HUES6 (cell line): Measurements from ENCODE around the gene TNFRSF11A.

Experiments used
- H3K27ac ChIP-seq: 2 replicates; pipeline ENCODE4 v1.7.0; 2013; ENCODE audit warnings: low read depth, mild to moderate bottlenecking, low read length, inconsistent platforms
- H3K27me3 ChIP-seq: 2 replicates; pipeline ENCODE4 v1.6.1; 2013; ENCODE audit warnings: low read length; ENCODE audit not compliant: control insufficient read depth, insufficient read depth
- H3K36me3 ChIP-seq: 2 replicates; pipeline ENCODE4 v1.6.1; 2013; ENCODE audit warnings: low read length; ENCODE audit not compliant: control insufficient read depth, insufficient read depth
- H3K4me1 ChIP-seq: 2 replicates; pipeline ENCODE4 v1.6.1; 2013; ENCODE audit warnings: low read length; ENCODE audit not compliant: control insufficient read depth, insufficient read depth
- H3K4me3 ChIP-seq: 2 replicates; pipeline ENCODE4 v1.5.1; 2013; ENCODE audit warnings: low read depth, low read length
- H3K9ac ChIP-seq: one replicate; pipeline ENCODE4 v1.6.1; 2013; ENCODE audit warnings: mild to moderate bottlenecking, low read length
- H3K9me3 ChIP-seq: 2 replicates; pipeline ENCODE4 v1.6.1; 2013; ENCODE audit warnings: low read depth, low read length; ENCODE audit not compliant: control insufficient read depth, insufficient read depth

Gene TNFRSF11A

GRCh38 chr18:62425465-62426190 lies 100.5 kb downstream of the TNFRSF11A start:
- peak overlapping the region; percentile 48 for H3K9ac ChIP-seq
- no peaks in the 10 kb centered on the region for H3K36me3 ChIP-seq
- H3K27ac ChIP-seq: no peak overlapping the region
- 0 out of 2 replicates have a peak, but pooled peaks cover 4% of the 10 kb centered on the region for H3K4me1 ChIP-seq
- peak overlapping the region; percentile 58 for H3K4me3 ChIP-seq
- H3K27me3 ChIP-seq: no peaks in the 10 kb centered on the region
- peaks cover 12% of the 10 kb centered on the region; the same call in 1 of the 2 replicates for H3K9me3 ChIP-seq

- no peak overlapping the region for H3K9ac ChIP-seq
- peaks cover 12% of the 10 kb centered on the region; the same call in 1 of the 2 replicates for H3K9me3 ChIP-seq
- H3K27ac ChIP-seq: no peak overlapping the region
- H3K4me3 ChIP-seq: no peak overlapping the region
- H3K27me3 ChIP-seq: no peaks in the 10 kb centered on the region
- H3K4me1 ChIP-seq: 0 out of 2 replicates have a peak, but pooled peaks cover 4% of the 10 kb centered on the region
- no peaks in the 10 kb centered on the region for H3K36me3 ChIP-seq
These were observed 101.0 kb downstream of the TNFRSF11A start for GRCh38 chr18:62426191-62426488.

DNA sequence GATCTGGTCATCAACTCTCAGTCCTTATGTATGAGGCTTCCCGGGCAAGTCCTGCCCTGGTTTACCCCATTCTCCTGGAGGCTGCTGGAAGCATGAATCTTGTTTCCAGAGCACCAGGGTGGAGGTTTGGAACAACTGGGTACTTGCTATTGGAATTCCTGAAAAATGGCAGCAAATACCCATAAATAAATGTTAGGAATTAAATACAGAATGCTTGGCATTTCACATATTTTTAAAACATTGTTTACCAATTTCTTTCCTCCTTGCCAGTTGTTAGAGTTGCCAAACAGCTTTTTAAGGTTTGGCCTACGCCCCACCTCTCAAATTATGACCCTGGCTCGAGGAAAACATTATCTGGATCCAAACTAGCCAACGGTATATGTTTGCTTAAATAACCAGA lies 107.1 kb downstream of the TNFRSF11A start:
- no peak overlapping the region for H3K9ac ChIP-seq
- H3K4me3 ChIP-seq: no peak overlapping the region
- peaks cover 1% of the 10 kb centered on the region; the same call in 1 of the 2 replicates for H3K4me1 ChIP-seq
- no peaks in the 10 kb centered on the region for H3K36me3 ChIP-seq
- no peak overlapping the region for H3K27ac ChIP-seq
- peaks cover 12% of the 10 kb centered on the region; the same call in 1 of the 2 replicates for H3K9me3 ChIP-seq
- H3K27me3 ChIP-seq: no peaks in the 10 kb centered on the region

- H3K4me1 ChIP-seq: peaks cover 11% of the 10 kb centered on the region
- H3K36me3 ChIP-seq: no peaks in the 10 kb centered on the region
- H3K9ac ChIP-seq: no peak overlapping the region
- no peak overlapping the region for H3K27ac ChIP-seq
- H3K9me3 ChIP-seq: no peaks in the 10 kb centered on the region
- no peak overlapping the region for H3K4me3 ChIP-seq
- H3K27me3 ChIP-seq: no peaks in the 10 kb centered on the region
These were observed 109.7 kb downstream of the TNFRSF11A start for GRCh38 chr18:62434798-62435197.

DNA sequence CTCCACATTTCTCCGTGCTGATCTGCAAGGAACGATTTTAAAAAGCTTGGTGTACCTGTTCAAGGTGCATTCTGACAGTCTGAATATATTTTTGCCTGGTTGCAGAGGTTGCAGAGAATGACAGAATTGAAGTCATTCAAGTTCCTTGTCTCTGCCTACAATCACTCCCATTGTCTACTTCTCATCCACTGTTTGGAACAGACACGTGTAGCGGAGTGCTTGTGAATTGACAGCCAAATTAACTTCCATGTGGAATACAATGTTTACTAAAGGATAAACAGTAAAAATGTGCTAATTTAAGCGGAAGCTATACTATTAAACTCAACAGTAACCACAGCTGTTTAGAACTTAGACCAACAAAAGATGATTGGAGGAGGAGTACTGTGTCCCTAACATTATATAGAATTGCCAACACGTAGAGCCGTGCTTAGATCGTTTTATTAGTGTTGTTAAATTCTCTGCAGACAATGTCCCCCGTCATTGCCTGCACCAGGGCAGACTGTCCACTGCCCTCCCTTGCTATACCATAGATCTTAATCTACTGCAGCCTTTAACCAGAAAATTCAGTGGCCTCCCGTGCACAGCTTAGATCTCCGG lies 110.4 kb downstream of the TNFRSF11A start:
- H3K36me3 ChIP-seq: no peaks in the 10 kb centered on the region
- no peaks in the 10 kb centered on the region for H3K27me3 ChIP-seq
- H3K27ac ChIP-seq: no peak overlapping the region
- no peak overlapping the region for H3K4me3 ChIP-seq
- no peak overlapping the region for H3K9ac ChIP-seq
- H3K9me3 ChIP-seq: no peaks in the 10 kb centered on the region
- peaks cover 11% of the 10 kb centered on the region for H3K4me1 ChIP-seq

DNA sequence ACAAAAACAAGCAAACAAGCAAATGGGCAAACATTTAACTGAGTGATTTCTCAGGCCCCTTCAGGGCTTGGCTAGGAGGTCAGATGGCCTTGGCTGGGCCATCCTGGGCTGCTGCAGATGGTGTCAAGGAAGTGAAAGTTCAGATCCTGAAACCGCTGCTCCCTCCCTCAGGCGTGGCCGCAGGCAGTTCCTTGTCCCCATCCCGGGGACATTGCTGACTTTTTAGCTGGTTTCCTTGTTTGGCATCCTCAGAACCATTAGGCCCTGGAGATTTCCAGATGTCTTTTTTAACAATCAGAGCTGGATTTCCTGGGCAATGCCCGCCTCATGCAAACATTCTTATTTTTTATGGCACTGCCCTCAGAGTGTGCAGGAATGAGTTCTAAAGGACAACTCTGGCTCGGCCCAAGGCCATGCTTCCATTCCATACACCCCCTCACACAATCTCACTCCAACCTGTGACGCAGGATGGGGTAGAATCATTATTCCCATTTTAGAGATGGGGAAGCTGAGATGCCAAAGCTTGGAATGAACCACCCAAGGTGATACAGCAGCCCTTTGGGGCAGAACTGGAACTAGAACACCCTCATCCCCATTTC lies 111.6 kb downstream of the TNFRSF11A start:
- H3K9ac ChIP-seq: no peak overlapping the region
- no peaks in the 10 kb centered on the region for H3K27me3 ChIP-seq
- no peak overlapping the region for H3K27ac ChIP-seq

GRCh38 chr18:62437235-62438017 lies 112.3 kb downstream of the TNFRSF11A start:
- Histone ChIP-seq H3K4me1 (peaks cover 11% of the 10 kb centered on the region), H3K4me3 (no peak overlapping the region), H3K27ac (no peak overlapping the region), H3K27me3 (no peaks in the 10 kb centered on the region), H3K9ac (no peak overlapping the region), H3K9me3 (no peaks in the 10 kb centered on the region), H3K36me3 (no peaks in the 10 kb centered on the region)

More for the DNA sequence above, 111.6 kb downstream of the TNFRSF11A start:
- H3K36me3 ChIP-seq: no peaks in the 10 kb centered on the region
- H3K4me1 ChIP-seq: peaks cover 11% of the 10 kb centered on the region
- no peaks in the 10 kb centered on the region for H3K9me3 ChIP-seq
- H3K4me3 ChIP-seq: no peak overlapping the region

DNA sequence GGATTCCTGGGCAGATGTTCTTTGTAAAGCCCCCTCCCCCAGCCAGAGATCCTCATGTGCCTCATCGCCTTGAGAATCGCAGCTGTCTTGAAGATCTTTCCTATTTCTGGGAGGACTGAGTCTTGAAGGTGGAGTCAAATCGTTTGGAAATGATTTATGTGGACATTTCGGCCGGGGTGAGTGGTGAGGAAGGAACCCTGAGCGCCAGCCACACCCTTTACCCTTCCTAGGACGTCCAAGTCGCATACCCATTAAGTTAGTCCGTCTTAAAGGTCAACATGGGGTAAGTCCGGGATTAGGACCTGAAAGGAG lies 112.9 kb downstream of the TNFRSF11A start:
- H3K9ac ChIP-seq: no peak overlapping the region
- no peaks in the 10 kb centered on the region for H3K9me3 ChIP-seq
- H3K27me3 ChIP-seq: no peaks in the 10 kb centered on the region
- H3K27ac ChIP-seq: no peak overlapping the region
- no peak overlapping the region for H3K4me3 ChIP-seq
- no peaks in the 10 kb centered on the region for H3K36me3 ChIP-seq
- H3K4me1 ChIP-seq: peaks cover 11% of the 10 kb centered on the region

DNA sequence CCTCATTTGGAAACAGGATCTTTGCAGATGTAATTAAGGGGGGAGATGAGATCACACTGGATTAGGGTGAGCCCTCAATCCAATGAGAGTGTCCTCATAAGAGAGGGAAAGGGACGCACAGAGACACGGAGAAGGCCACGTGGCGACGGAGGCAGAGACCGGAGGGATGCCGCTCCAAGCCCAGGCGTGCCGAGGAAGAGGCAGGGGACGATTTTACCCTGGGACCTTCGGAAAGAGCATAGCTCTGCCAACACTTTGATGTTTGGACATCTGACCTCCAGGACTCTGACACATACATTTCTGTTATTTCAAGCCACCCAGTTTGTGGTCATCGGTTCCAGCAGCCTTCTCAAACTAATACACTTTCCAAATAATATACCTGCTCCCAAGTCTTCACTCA lies 113.3 kb downstream of the TNFRSF11A start:
- Histone ChIP-seq H3K27ac (no peak overlapping the region), H3K4me1 (peaks cover 11% of the 10 kb centered on the region), H3K9ac (no peak overlapping the region), H3K36me3 (no peaks in the 10 kb centered on the region), H3K4me3 (no peak overlapping the region), H3K27me3 (no peaks in the 10 kb centered on the region), H3K9me3 (no peaks in the 10 kb centered on the region)

GRCh38 chr18:62438866-62439265 lies 113.8 kb downstream of the TNFRSF11A start:
- Histone ChIP-seq H3K27ac (no peak overlapping the region), H3K36me3 (no peaks in the 10 kb centered on the region), H3K4me1 (peaks cover 11% of the 10 kb centered on the region), H3K27me3 (no peaks in the 10 kb centered on the region), H3K9me3 (no peaks in the 10 kb centered on the region), H3K4me3 (no peak overlapping the region), H3K9ac (no peak overlapping the region)
